GM12801 (cell line): Measurements from ENCODE around the gene DMRT3.

Experiments
- TF ChIP-seq, protein P1 (sequence below): IDR thresholded peaks from one replicate; pipeline ENCODE4 v1.5.1; 2011; ENCODE audit warnings: control low read depth; ENCODE audit not compliant: insufficient read length; ENCODE audit errors: extremely low read depth

DMRT3 gene, protein sequence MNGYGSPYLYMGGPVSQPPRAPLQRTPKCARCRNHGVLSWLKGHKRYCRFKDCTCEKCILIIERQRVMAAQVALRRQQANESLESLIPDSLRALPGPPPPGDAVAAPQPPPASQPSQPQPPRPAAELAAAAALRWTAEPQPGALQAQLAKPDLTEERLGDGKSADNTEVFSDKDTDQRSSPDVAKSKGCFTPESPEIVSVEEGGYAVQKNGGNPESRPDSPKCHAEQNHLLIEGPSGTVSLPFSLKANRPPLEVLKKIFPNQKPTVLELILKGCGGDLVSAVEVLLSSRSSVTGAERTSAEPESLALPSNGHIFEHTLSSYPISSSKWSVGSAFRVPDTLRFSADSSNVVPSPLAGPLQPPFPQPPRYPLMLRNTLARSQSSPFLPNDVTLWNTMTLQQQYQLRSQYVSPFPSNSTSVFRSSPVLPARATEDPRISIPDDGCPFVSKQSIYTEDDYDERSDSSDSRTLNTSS

DNA sequence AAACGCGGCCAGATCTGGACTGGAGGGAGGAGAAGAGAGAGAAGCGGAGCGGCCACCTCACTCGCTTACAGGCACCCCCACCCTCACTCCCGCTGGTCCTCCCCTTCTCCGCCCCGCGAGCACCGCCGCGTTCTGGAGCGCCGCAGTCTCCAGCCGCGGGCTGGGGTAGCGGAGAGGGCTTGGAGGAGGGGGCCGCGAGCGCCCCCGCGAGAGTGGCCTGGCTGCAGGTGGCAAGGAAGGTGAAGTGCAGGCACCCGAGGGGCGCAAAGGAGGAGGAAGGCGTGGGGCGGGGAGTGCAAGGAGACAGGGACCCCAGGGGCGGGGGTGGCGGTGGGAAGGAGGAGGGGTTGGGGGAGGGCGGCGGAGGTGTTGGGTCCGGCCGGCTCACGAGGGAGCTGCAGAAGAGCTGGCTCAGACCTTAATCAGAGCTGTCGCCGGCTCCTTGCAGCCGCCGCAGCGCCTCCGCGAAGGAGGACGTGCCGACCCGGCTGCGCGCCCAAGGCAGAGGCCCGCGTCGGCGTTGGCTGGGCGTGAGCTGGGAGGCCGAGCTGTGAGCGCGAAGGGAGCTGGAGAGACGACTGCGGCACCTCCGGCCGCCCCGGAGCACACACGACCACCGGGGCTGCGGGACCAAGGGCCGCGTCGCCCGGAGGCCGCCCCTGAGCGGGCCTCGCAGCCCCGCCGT is at the start of gene DMRT3:
Gene DMRT3, plus strand, starts transcription at position 398 of the 685 bp plus-strand sequence. CDS start 347 bp downstream, outside the sequence.
- TF ChIP-seq, protein P1, sequence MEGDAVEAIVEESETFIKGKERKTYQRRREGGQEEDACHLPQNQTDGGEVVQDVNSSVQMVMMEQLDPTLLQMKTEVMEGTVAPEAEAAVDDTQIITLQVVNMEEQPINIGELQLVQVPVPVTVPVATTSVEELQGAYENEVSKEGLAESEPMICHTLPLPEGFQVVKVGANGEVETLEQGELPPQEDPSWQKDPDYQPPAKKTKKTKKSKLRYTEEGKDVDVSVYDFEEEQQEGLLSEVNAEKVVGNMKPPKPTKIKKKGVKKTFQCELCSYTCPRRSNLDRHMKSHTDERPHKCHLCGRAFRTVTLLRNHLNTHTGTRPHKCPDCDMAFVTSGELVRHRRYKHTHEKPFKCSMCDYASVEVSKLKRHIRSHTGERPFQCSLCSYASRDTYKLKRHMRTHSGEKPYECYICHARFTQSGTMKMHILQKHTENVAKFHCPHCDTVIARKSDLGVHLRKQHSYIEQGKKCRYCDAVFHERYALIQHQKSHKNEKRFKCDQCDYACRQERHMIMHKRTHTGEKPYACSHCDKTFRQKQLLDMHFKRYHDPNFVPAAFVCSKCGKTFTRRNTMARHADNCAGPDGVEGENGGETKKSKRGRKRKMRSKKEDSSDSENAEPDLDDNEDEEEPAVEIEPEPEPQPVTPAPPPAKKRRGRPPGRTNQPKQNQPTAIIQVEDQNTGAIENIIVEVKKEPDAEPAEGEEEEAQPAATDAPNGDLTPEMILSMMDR: no peak

DNA sequence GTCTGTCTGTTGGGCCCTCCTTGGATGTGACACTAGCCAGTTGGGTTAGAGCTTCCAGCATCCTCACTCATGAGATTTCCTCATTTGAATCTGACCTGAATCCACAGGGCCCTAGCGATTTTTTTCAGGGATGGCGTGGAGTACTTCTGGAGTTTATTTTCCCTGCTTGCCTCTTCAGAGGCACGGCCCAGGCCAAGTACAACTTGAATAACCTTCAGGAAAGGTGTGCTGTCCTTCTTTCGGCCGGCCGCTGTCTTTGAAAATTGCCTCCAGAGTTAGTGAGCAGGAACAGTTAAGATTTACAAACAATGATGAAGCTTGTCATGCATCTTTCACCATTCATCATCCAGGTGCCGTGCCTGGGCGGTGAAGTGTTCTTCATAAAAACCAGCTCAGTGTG is 49.5 kb upstream of the DMRT3 start:
- TF ChIP-seq, protein P1: no peak

DNA sequence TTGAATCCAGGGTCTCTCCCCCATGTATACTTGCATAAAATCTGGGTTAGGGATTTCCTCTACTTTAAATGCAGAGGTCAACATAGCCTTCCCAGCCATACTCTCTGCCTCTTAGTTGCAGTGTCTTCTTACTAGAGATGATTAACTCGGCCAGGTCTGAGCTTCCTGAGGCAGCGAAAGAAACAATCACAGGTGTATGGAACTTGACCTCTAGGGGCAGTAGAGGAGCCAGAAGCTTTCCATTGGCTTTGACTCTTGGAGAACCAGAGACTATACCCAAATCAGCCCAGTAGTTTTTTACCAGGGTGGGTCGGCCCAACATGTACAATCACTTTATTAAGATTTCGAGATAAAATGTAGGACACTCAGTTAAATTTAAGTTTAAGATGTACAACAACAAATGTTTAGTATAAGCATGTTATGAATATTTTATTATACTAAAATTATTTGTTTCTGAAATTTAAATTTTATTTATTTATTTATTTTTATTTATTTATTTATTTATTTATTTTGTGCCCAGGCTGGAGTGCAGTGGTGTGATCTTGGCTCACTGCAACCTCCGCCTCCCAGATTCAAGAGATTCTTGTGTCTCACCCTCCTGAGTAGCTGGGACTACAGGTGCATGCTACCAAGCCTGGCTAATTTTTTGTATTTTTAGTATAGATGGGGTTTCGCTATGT is 48.0 kb upstream of the DMRT3 start:
- TF ChIP-seq, protein P1: no peak

DNA sequence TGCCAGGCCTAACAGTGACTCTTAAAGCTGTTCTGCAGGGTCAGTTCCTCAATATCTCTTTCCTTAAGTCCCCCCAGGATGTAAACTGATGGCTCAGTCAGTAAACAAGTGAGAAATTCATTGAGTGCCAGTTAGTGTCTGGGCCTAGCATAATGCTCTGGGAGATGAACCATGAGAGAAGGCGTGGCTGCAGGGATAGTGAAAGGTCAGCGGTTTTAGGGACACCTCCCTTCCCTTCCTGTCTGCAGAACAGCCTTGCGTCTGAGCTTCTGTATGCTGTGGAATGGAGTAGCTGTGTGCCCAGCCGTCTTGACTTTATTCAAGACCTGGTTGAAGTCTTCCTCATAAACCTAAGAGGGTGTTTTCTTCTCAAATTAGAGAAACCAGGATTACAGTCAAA is 46.7 kb upstream of the DMRT3 start:
- TF ChIP-seq, protein P1: no peak

DNA sequence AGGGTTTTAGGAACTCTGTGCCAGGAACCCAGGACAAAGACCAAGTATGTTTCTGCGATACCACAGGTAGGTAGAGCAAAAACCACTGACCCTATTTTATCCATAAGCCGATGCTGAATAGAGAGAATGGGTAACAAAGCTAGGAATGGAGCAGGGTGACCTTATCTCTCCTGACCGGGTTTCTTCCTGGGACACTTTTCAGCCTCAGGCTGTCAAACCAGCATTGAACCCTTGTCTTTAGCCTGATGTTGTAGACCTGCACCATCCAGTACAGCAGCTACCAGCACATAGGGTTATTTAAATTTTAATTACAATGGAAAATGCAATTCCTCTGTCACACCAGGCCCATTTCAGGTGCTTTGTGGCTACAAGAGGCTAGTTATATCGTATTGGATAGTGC is 43.1 kb upstream of the DMRT3 start:
- TF ChIP-seq, protein P1: no peak

DNA sequence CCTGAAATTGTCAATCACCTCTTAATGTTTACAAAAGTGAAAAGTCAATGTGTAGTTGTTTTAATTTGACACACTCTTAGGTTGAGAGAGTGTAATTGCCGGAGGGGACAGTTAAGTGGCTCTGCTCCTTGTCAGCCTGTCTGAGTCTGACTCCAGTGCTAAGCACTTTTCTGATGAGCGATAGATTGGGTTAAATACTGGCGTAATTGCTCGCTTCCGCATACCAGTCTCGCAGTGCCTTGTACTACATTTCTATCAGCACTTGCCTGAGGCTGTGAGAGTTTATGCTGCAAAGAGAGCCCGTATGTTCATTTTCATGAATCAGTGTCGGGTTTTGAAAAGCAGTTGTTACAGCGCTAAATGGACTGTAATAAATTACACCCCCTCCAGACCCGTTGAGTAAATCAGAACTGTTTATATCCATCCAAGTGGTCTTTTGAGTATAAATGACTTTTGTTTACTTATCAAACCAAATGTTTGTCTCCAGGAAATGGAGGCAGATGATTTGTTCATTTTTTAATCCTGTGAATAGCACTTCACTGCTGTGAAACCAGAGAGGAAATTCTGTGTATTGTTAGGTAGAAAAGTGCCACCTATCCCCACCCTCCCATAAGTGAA is 41.0 kb upstream of the DMRT3 start:
- TF ChIP-seq, protein P1: no peak
